ENCODE measurements around the gene COX19. TPM values are rescaled to one million over a fixed set of nuclear protein-coding genes. Genes with fewer than 3 reads are reported as not detected.

The COX19 gene
- total RNA-seq, 2 donors from 2014 or later, result 40.1 to 43.2 TPM

GRCh38 chr7:954330-955238, 20.8 kb downstream of the COX19 start, which contains the start of gene ADAP1:
Gene ADAP1 (minus strand): TSS chr7:954680. CDS start chr7:954477, 203 bp downstream.
- ATAC-seq (peak; percentile 86), DNase-seq (peak in 2 of 3 donors; percentile 27 to 32)
- H3K9me3 ChIP-seq (ENCODE audit: control insufficient read depth, low read length, poor library complexity, severe bottlenecking), result no peaks in the 10 kb centered on the region
- H3K27me3 Mint-ChIP-seq, result peaks cover 4% of the 10 kb centered on the region
- no peak within 1 kb of the TSS for H3K27ac Mint-ChIP-seq
- peak within 1 kb of the TSS; percentile 84 for H3K4me3 Mint-ChIP-seq
- H3K4me1 Mint-ChIP-seq, result peaks cover 2% of the 10 kb centered on the region
- H3K36me3 Mint-ChIP-seq (ENCODE audit: low read depth), result no peaks in the 10 kb centered on the region

GRCh38 chr7:953547-954327, 21.6 kb downstream of the COX19 start:
- no peaks in the 10 kb centered on the region for H3K9me3 ChIP-seq (ENCODE audit: control insufficient read depth, low read length, poor library complexity, severe bottlenecking)
- ATAC-seq, result peak; percentile 36
- Mint-ChIP-seq H3K4me1 (peaks cover 2% of the 10 kb centered on the region), H3K27me3 (peaks cover 4% of the 10 kb centered on the region), H3K27ac (no peak overlapping the region), H3K4me3 (peak overlapping the region; percentile 7), H3K36me3 (ENCODE audit: low read depth) (no peaks in the 10 kb centered on the region)
- peak in 1 of 3 donors; percentile 10 for DNase-seq

- Mint-ChIP-seq H3K4me1 (peaks cover 2% of the 10 kb centered on the region), H3K4me3 (peak overlapping the region; percentile 41), H3K27me3 (peaks cover 4% of the 10 kb centered on the region), H3K36me3 (ENCODE audit: low read depth) (no peaks in the 10 kb centered on the region), H3K27ac (no peak overlapping the region)
- no peak for ATAC-seq
- peak in 1 of 3 donors; percentile 6 for DNase-seq
- no peaks in the 10 kb centered on the region for H3K9me3 ChIP-seq (ENCODE audit: control insufficient read depth, low read length, poor library complexity, severe bottlenecking)
Observed at GRCh38 chr7:952548-953441, 22.6 kb downstream of the COX19 start.

DNA sequence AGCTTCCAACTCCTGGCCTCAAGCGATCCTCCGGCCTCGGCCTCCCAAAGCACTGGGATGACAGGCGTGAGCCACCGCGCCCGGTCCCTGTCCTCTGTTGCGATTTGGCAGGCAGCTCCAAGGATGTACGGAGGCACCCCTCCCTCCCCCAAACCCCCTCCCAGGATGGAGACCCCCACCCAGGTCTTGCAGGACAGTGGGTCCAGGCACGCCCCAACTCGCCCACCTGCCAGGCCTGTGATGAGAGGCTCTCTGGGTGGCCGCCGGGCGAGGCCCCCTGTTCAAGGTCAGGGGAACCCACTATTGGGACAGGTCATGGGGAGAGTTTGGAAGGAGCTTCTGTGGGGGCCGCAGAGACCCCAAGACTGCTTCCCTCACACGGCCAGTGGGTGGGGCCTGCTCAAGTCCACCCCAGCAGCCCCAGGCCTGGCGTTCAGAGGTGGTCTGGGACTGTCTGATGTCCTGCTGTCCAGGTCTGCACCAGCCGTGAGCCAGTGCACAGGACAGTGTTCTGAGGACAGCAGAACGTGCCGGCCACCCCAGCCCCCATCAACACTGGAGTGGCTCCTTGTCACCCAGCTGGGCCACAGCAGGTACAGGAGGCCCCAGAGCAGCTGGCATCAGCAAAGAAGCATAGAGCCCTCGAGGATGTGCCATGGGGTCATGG, 23.3 kb downstream of the COX19 start:
- Mint-ChIP-seq H3K4me3 (no peak overlapping the region), H3K36me3 (ENCODE audit: low read depth) (no peaks in the 10 kb centered on the region), H3K27ac (no peak overlapping the region), H3K27me3 (peaks cover 4% of the 10 kb centered on the region), H3K4me1 (peaks cover 2% of the 10 kb centered on the region)
- no peaks in the 10 kb centered on the region for H3K9me3 ChIP-seq (ENCODE audit: control insufficient read depth, low read length, poor library complexity, severe bottlenecking)
- no peak for ATAC-seq
- no peak for DNase-seq

DNA sequence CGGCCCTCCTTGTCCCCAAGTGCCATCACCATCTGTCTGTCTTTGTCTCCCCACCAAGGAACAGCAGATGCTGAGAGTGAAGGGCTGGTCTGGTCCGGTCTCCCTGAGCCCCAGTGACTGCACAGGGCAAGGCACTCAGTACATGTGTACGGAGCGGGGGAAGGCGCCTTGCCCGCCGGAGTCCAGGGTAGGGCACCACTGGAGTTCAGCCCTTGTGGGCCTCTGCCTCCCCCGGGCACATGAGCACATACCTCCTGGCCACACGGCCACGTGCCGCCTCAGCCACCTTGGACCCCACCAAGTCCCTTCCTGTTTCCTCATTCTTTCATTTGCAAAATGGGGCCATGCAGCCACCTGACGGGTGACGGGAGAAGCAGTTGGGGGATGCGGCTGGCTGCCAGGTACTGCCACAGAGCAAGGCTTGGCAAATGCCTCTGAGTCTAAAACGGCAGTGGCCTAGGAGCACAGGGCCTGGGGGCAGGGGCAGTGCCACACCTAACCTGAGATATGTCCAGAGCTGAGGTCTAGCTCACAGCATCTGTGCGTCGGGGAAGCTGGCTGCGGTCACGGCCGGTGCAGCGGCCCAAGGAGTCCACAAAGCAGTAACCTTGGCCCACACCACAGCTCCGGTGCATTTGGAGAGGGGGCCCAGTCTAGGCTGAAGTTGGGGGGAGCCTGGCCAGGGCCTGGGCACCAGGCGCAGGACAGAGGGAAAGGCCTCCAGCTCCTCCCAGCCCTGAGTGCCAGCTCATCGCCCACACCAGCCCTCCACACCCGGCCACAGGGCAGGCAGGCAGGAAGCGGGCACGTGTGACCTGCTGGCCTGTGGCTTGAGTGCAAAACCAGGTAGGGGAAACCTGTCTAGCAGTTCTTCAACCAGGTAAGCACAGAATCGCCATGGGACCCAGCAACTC, 26.1 kb downstream of the COX19 start:
- H3K9me3 ChIP-seq (ENCODE audit: control insufficient read depth, low read length, poor library complexity, severe bottlenecking), result no peaks in the 10 kb centered on the region
- no peak overlapping the region for H3K4me3 Mint-ChIP-seq
- peak overlapping the region; percentile 24 for H3K27ac Mint-ChIP-seq
- DNase-seq, result no peak
- ATAC-seq, result no peak
- no peaks in the 10 kb centered on the region for H3K36me3 Mint-ChIP-seq (ENCODE audit: low read depth)
- no peaks in the 10 kb centered on the region for H3K27me3 Mint-ChIP-seq
- peaks cover 2% of the 10 kb centered on the region for H3K4me1 Mint-ChIP-seq

- Mint-ChIP-seq H3K4me3 (no peak overlapping the region), H3K27ac (no peak overlapping the region), H3K4me1 (peaks cover 2% of the 10 kb centered on the region), H3K36me3 (ENCODE audit: low read depth) (no peaks in the 10 kb centered on the region), H3K27me3 (no peaks in the 10 kb centered on the region)
- DNase-seq, result no peak
- no peaks in the 10 kb centered on the region for H3K9me3 ChIP-seq (ENCODE audit: control insufficient read depth, low read length, poor library complexity, severe bottlenecking)
- ATAC-seq, result no peak
Observed at GRCh38 chr7:947391-948210, 27.7 kb downstream of the COX19 start.

DNA sequence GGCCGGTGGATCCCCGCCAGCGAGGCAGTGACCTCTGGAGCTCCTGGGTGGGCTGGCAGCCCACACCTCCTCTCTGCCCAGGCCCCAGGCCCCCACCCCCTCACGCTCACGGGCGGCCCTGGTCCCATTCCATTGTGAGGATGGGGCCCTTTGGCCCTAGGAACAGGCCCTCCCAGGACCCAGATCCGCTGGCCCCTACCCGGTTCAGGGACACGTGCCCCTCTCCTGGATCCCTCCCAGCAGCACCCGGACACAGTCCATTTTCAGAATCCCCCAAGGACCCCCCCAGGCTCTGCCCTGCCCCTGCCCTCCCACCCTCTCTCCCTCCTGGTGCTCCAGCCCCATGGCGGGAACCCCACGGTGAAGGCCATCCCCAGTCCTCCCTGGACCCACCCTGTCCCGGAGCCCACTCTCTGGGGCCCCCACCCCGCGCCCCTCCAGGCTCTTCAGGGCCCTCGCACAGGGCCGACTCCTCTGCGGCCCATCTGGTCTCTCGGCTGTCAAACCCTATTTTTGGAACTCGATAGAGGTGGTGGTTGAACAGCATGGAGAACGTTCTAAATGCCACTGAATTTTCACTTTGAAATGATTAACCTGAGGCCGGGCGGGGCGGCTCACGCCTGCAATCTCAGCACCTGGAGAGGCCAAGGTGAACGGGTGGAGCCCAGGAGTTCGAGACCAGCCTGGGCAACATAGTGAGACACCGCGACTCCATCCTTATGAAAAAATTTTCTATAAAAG, 28.9 kb downstream of the COX19 start:
- peaks cover 2% of the 10 kb centered on the region for H3K4me1 Mint-ChIP-seq
- DNase-seq, result no peak
- no peak overlapping the region for H3K4me3 Mint-ChIP-seq
- no peak for ATAC-seq
- no peaks in the 10 kb centered on the region for H3K36me3 Mint-ChIP-seq (ENCODE audit: low read depth)
- H3K27me3 Mint-ChIP-seq, result no peaks in the 10 kb centered on the region
- H3K9me3 ChIP-seq (ENCODE audit: control insufficient read depth, low read length, poor library complexity, severe bottlenecking), result no peaks in the 10 kb centered on the region
- no peak overlapping the region for H3K27ac Mint-ChIP-seq

DNA sequence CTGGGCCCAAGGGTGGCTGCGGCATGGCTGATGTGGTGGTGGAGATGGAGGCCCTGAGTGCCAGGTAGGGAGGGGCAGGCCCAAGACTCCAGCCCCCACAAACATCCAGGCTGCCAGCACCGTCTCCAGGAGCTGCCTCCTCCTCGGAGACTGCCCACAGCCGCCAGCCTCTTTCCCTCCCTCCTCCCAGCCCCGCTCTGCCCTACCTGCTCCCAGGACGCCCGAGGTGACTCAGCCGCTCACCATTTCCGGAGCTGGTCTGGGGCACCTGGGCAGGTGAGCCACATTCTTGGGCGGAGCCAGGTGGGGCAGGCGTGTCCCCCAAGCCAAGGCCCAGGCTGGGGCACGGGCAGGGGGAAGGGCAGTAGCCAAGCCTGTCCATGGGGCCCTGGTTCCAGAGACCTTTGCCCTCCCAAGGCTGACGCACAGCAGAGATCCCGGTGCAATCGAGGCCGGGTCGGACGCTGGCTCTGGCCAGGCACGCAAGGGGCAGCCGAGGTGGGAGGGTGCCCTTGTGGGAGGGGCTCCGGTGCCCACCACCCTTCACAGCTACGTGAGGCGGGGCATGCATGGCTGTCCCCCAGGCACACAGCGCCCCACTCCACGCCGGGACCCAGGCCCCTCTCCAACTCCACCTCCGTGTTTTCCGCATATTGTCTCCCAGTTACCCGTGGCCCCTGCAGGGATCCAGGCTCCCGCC, 29.6 kb downstream of the COX19 start:
- ATAC-seq (no peak), DNase-seq (peak in 1 of 3 donors; percentile 10)
- no peaks in the 10 kb centered on the region for H3K9me3 ChIP-seq (ENCODE audit: control insufficient read depth, low read length, poor library complexity, severe bottlenecking)
- no peaks in the 10 kb centered on the region for H3K27me3 Mint-ChIP-seq
- H3K27ac Mint-ChIP-seq, result no peak overlapping the region
- no peak overlapping the region for H3K4me3 Mint-ChIP-seq
- H3K4me1 Mint-ChIP-seq, result peaks cover 2% of the 10 kb centered on the region
- H3K36me3 Mint-ChIP-seq (ENCODE audit: low read depth), result no peaks in the 10 kb centered on the region

GRCh38 chr7:945147-945555, 30.2 kb downstream of the COX19 start:
- Mint-ChIP-seq H3K27ac (peak overlapping the region; percentile 27), H3K4me3 (no peak overlapping the region), H3K27me3 (no peaks in the 10 kb centered on the region), H3K4me1 (peaks cover 2% of the 10 kb centered on the region), H3K36me3 (ENCODE audit: low read depth) (no peaks in the 10 kb centered on the region)
- H3K9me3 ChIP-seq (ENCODE audit: control insufficient read depth, low read length, poor library complexity, severe bottlenecking), result no peaks in the 10 kb centered on the region
- ATAC-seq, result no peak
- DNase-seq, result peak in 1 of 3 donors; percentile 5

DNA sequence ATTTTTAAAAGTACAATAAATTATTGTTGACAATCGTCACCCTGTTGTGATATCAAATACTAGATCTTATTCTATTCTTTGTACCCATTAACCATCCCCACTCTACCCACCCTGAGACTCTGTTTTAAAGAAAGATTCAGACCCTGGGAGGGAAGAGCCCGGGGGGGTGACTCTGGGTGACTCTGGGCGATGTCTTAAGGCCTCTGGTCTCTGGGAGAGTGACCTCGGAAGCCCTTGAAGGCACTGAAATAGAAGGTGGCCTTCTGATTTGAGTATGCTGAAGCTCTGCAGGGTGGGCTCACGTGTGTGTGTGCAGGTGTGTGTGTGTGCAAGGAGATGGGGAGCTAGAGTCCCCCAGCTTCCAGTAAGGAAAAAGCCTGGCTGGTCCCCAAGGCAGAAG, 30.6 kb downstream of the COX19 start:
- H3K27ac Mint-ChIP-seq, result peak overlapping the region; percentile 27

More for the DNA sequence above, 30.6 kb downstream of the COX19 start:
- Mint-ChIP-seq H3K27me3 (no peaks in the 10 kb centered on the region), H3K36me3 (ENCODE audit: low read depth) (no peaks in the 10 kb centered on the region), H3K4me1 (no peaks in the 10 kb centered on the region), H3K4me3 (no peak overlapping the region)
- no peaks in the 10 kb centered on the region for H3K9me3 ChIP-seq (ENCODE audit: control insufficient read depth, low read length, poor library complexity, severe bottlenecking)
- no peak for DNase-seq
- no peak for ATAC-seq

Measured in T-helper 17 cell (primary cell).